Vagina (tissue), 2 donors: Measurements from ENCODE around the gene TAF3.

Experiments used
- CTCF ChIP-seq, 3 experiments: fragments of 450-650 bp in 2 of 3; fragments of 200-600 bp in 1 of 3; sonication (generic) in 1 of 3; IDR thresholded peaks; one replicate each; pipeline ENCODE4 v1.5.1; 2017 to 2019; ENCODE audit warnings: antibody characterized with exemption in 3 of 3, mild to moderate bottlenecking in 2 of 3, moderate library complexity in 2 of 3
- POLR2AphosphoS5 ChIP-seq, 2 donors: sonication (generic); formaldehyde crosslinking; IDR thresholded peaks; one replicate each; pipeline ENCODE4 v1.9.0; 2017; ENCODE audit warnings: antibody characterized with exemption in 2 of 2, mild to moderate bottlenecking in 2 of 2, low read depth in 1 of 2; ENCODE audit not compliant: insufficient read depth in 1 of 2

GRCh38 chr10:7787857-7788638 is 30.3 kb upstream of the TAF3 start, which contains the start of the genes ATP5F1C and KIN:
- TF ChIP-seq CTCF (IDR thresholded peaks at IDR 0.05) (no peak), POLR2AphosphoS5 (IDR thresholded peaks at IDR 0.05; ENCODE audit: insufficient read depth in 1 of 2, low read depth in 1 of 2) (peak; percentile 91 to 92)
